ENCODE measurements around the gene GPBP1L1. TPM values are rescaled to one million over a fixed set of nuclear protein-coding genes. Genes with fewer than 3 reads are reported as not detected.

GPBP1L1 gene
- total and polyA plus RNA-seq, 2 donors (not counting 1 experiment from before 2014, with no cell fraction given): 77.2 to 104 TPM

GRCh38 chr1:45669379-45669778 lies 17.0 kb downstream of the GPBP1L1 start:
- Histone ChIP-seq H3K27me3 (ENCODE audit: control insufficient read depth, insufficient read depth, low read length) (no peaks in the 10 kb centered on the region), H3K4me2 (ENCODE audit: extremely low read depth, insufficient read depth, low read length) (no peak overlapping the region), H3K36me3 (ENCODE audit: control insufficient read depth, insufficient read depth, low read length) (peaks cover under 1% of the 10 kb centered on the region), H2AFZ (ENCODE audit: low read length) (no peak overlapping the region), H3K4me3 (replicated peaks in 1 of 4; ENCODE audit: control extremely low read depth in 1 of 4, insufficient read depth in 1 of 4, low read depth in 3 of 4, low read length in 4 of 4) (no peak overlapping the region), H3K9ac (ENCODE audit: insufficient read depth, low read length) (no peak overlapping the region), H3K79me2 (ENCODE audit: control insufficient read depth, insufficient read depth, low read length) (peaks cover 90% of the 10 kb centered on the region), H3K27ac (ENCODE audit: insufficient read depth, low read length) (peak overlapping the region; percentile 22), H3K9me3 (ENCODE audit: control insufficient read depth, insufficient read depth, low read depth, low read length) (no peaks in the 10 kb centered on the region), H4K20me1 (ENCODE audit: control insufficient read depth, extremely low read depth, insufficient read depth, low read length) (no peaks in the 10 kb centered on the region), H3K4me1 (ENCODE audit: control insufficient read depth, extremely low read depth, insufficient read depth, low read length) (peaks cover 12% of the 10 kb centered on the region)
- TF ChIP-seq EZH2 (IDR thresholded peaks at IDR 0.05; ENCODE audit: low read length, missing control alignments): no peak
- no peak for TF ChIP-seq CTCF (conservative IDR thresholded peaks at IDR 0.05 in 1 of 2, IDR thresholded peaks at IDR 0.05 in 1 of 2; ENCODE audit: low read depth in 1 of 2, low read length in 2 of 2)
- DNase-seq (ENCODE audit: low read depth in 2 of 2): peak in 1 of 2 donors; percentile 28

GRCh38 chr1:45668526-45668925 lies 17.8 kb downstream of the GPBP1L1 start:
- H3K4me2 ChIP-seq (ENCODE audit: extremely low read depth, insufficient read depth, low read length): no peak overlapping the region
- no peak overlapping the region for H3K9ac ChIP-seq (ENCODE audit: insufficient read depth, low read length)
- H3K4me1 ChIP-seq (ENCODE audit: control insufficient read depth, extremely low read depth, insufficient read depth, low read length): peaks cover 12% of the 10 kb centered on the region
- H3K4me3 ChIP-seq (replicated peaks in 1 of 4; ENCODE audit: control extremely low read depth in 1 of 4, insufficient read depth in 1 of 4, low read depth in 3 of 4, low read length in 4 of 4): no peak overlapping the region
- no peak for DNase-seq (ENCODE audit: low read depth in 2 of 2)
- TF ChIP-seq EZH2 (IDR thresholded peaks at IDR 0.05; ENCODE audit: low read length, missing control alignments) (no peak), CTCF (conservative IDR thresholded peaks at IDR 0.05 in 1 of 2, IDR thresholded peaks at IDR 0.05 in 1 of 2; ENCODE audit: low read depth in 1 of 2, low read length in 2 of 2) (no peak)
- no peaks in the 10 kb centered on the region for H3K27me3 ChIP-seq (ENCODE audit: control insufficient read depth, insufficient read depth, low read length)
- no peaks in the 10 kb centered on the region for H3K36me3 ChIP-seq (ENCODE audit: control insufficient read depth, insufficient read depth, low read length)
- H3K27ac ChIP-seq (ENCODE audit: insufficient read depth, low read length): no peak overlapping the region
- H3K9me3 ChIP-seq (ENCODE audit: control insufficient read depth, insufficient read depth, low read depth, low read length): no peaks in the 10 kb centered on the region
- peaks cover 84% of the 10 kb centered on the region for H3K79me2 ChIP-seq (ENCODE audit: control insufficient read depth, insufficient read depth, low read length)
- no peaks in the 10 kb centered on the region for H4K20me1 ChIP-seq (ENCODE audit: control insufficient read depth, extremely low read depth, insufficient read depth, low read length)
- no peak overlapping the region for H2AFZ ChIP-seq (ENCODE audit: low read length)

- Histone ChIP-seq H4K20me1 (ENCODE audit: control insufficient read depth, extremely low read depth, insufficient read depth, low read length) (no peaks in the 10 kb centered on the region), H3K79me2 (ENCODE audit: control insufficient read depth, insufficient read depth, low read length) (peaks cover 82% of the 10 kb centered on the region), H3K9ac (ENCODE audit: insufficient read depth, low read length) (no peak overlapping the region), H3K4me1 (ENCODE audit: control insufficient read depth, extremely low read depth, insufficient read depth, low read length) (peaks cover 12% of the 10 kb centered on the region), H3K27ac (ENCODE audit: insufficient read depth, low read length) (no peak overlapping the region), H3K4me3 (replicated peaks in 1 of 4; ENCODE audit: control extremely low read depth in 1 of 4, insufficient read depth in 1 of 4, low read depth in 3 of 4, low read length in 4 of 4) (no peak overlapping the region), H2AFZ (ENCODE audit: low read length) (no peak overlapping the region), H3K27me3 (ENCODE audit: control insufficient read depth, insufficient read depth, low read length) (no peaks in the 10 kb centered on the region), H3K4me2 (ENCODE audit: extremely low read depth, insufficient read depth, low read length) (no peak overlapping the region), H3K36me3 (ENCODE audit: control insufficient read depth, insufficient read depth, low read length) (no peaks in the 10 kb centered on the region), H3K9me3 (ENCODE audit: control insufficient read depth, insufficient read depth, low read depth, low read length) (no peaks in the 10 kb centered on the region)
- DNase-seq (ENCODE audit: low read depth in 2 of 2): no peak
- TF ChIP-seq EZH2 (IDR thresholded peaks at IDR 0.05; ENCODE audit: low read length, missing control alignments) (no peak), CTCF (conservative IDR thresholded peaks at IDR 0.05 in 1 of 2, IDR thresholded peaks at IDR 0.05 in 1 of 2; ENCODE audit: low read depth in 1 of 2, low read length in 2 of 2) (no peak)
Measured at GRCh38 chr1:45667321-45668111, 18.8 kb downstream of the GPBP1L1 start.

Measured in fibroblast of lung (primary cell).